AG04450 (cell line): ENCODE data around the gene RGS17. TPM values are rescaled to one million over a fixed set of nuclear protein-coding genes. Genes with fewer than 3 reads are reported as not detected.
"Not testable (repeated sequence)": the region's sequence is repeated elsewhere in the genome, so short reads cannot be mapped to it uniquely, and the experiment has no call there.

Experiments used
- CTCF ChIA-PET: fragments of 300-600, 350-600 bp; formaldehyde crosslinking; extraction: SDS; loops from one replicate; lab custom pipeline; 2022; ENCODE audit warnings: antibody characterized with exemption, inconsistent platforms; lab: Charles Lee
- POLR2A ChIA-PET: fragments of 350-600 bp; formaldehyde crosslinking; extraction: SDS; loops from one replicate; lab custom pipeline; 2021; ENCODE audit warnings: antibody characterized with exemption, inconsistent platforms; lab: Yijun Ruan, JAX
- DNase-seq: peaks from one replicate; pipeline ENCODE4 v3.0.0-alpha.2; 2011; ENCODE audit warnings: low read depth, low spot score
- H3K27ac ChIP-seq: one replicate; pipeline ENCODE4 v1.5.1; 2012; ENCODE audit warnings: low read depth, low read length, control low read depth
- H3K27me3 ChIP-seq: one replicate; pipeline ENCODE4 v1.6.0; 2012; ENCODE audit warnings: low read length; ENCODE audit not compliant: control insufficient read depth, insufficient read depth
- H3K4me3 ChIP-seq: 2 replicates; pipeline ENCODE4 v1.5.1; 2011; ENCODE audit warnings: mild to moderate bottlenecking, low read depth, low read length, control low read depth
- H3K9me3 ChIP-seq: 2 replicates; pipeline ENCODE4 v1.5.1; 2012; ENCODE audit warnings: low read length; ENCODE audit not compliant: control insufficient read depth, insufficient read depth
- polyA plus RNA-seq: library from polyadenylated mRNA; depleted of rRNA; stranded (reverse); fragments of >200 nt; gene quantifications from 2 replicates; pipeline ENCODE4 v1.2.3, GENCODE V29; 2011
- TF ChIP-seq, protein P1 (sequence below): IDR thresholded peaks from 2 replicates; pipeline ENCODE4 v1.5.1; 2011; ENCODE audit warnings: low read depth, low read length, control low read depth, inconsistent platforms

Gene RGS17
- polyA plus RNA-seq, 1 experiment, result 12.2 TPM

DNA sequence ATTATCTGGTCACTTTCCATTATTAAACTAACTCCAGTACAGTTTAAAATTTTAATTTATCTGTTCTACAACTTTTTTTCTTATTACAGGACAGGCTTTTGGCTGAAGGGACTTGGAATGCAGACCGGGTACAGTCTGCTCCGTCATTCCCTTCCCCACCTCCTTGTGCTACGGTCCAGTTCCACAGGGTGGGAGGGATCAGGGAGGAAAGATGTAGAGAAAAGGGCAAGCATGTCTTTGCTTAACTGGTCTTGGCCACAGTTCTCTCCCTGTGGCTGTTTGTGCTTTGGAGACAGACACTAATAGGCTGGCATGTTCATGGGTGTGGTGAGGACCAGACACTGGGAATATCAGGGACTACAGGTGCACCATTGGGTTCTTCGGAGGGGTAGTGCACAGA is 12.1 kb upstream of the RGS17 start:
- TF ChIP-seq, protein P1, sequence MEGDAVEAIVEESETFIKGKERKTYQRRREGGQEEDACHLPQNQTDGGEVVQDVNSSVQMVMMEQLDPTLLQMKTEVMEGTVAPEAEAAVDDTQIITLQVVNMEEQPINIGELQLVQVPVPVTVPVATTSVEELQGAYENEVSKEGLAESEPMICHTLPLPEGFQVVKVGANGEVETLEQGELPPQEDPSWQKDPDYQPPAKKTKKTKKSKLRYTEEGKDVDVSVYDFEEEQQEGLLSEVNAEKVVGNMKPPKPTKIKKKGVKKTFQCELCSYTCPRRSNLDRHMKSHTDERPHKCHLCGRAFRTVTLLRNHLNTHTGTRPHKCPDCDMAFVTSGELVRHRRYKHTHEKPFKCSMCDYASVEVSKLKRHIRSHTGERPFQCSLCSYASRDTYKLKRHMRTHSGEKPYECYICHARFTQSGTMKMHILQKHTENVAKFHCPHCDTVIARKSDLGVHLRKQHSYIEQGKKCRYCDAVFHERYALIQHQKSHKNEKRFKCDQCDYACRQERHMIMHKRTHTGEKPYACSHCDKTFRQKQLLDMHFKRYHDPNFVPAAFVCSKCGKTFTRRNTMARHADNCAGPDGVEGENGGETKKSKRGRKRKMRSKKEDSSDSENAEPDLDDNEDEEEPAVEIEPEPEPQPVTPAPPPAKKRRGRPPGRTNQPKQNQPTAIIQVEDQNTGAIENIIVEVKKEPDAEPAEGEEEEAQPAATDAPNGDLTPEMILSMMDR, result no peak
- ChIA-PET CTCF (no interaction called here), POLR2A (no interaction called here)
- Histone ChIP-seq H3K4me3 (no peak overlapping the region), H3K9me3 (no peaks in the 10 kb centered on the region), H3K27me3 (peaks cover 4% of the 10 kb centered on the region), H3K27ac (no peak overlapping the region)
- DNase-seq, result no peak

DNA sequence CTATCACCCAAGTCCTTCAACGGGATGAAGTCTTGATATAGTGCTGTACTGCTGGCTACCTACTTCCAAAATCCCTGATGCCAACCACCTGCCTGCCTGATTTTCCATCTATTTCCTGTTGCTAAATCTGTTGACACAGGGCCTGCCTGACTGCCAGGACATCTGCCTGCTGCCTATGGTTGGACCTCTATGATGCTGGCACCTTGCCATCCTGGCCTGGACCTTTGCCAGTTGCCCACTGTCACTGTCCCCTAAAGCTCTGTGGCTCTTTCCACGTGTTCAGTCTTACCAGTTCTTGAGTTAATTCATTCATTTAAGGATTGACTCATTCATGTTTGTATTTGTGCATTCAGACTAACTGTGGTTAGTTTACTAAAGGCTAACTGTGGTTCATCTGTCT is 9.2 kb upstream of the RGS17 start:
- ChIA-PET POLR2A (no interaction called here), CTCF (no interaction called here)
- DNase-seq, result no peak
- no peaks in the 10 kb centered on the region for H3K9me3 ChIP-seq
- TF ChIP-seq, protein P1, result no peak
- no peak overlapping the region for H3K27ac ChIP-seq
- H3K4me3 ChIP-seq, result no peak overlapping the region
- peaks cover 4% of the 10 kb centered on the region for H3K27me3 ChIP-seq

- Histone ChIP-seq H3K4me3 (no peak overlapping the region), H3K27ac (no peak overlapping the region), H3K27me3 (peaks cover 4% of the 10 kb centered on the region), H3K9me3 (no peaks in the 10 kb centered on the region)
- TF ChIP-seq, protein P1, result no peak
- ChIA-PET CTCF (no interaction called here), POLR2A (no interaction called here)
- DNase-seq, result no peak
Measured at GRCh38 chr6:153138930-153139329, 7.8 kb upstream of the RGS17 start.

GRCh38 chr6:153135681-153136080 is 4.6 kb upstream of the RGS17 start:
- Histone ChIP-seq H3K27ac (no peak overlapping the region), H3K9me3 (no peaks in the 10 kb centered on the region; the same call in 1 of the 2 replicates), H3K4me3 (no peak overlapping the region), H3K27me3 (peaks cover 4% of the 10 kb centered on the region)
- POLR2A ChIA-PET, result no interaction called here
- TF ChIP-seq, protein P1, result no peak
- CTCF ChIA-PET, result interaction anchor here (0.6 to 0.9 kb wide), 2 partner anchors 101 to 105 kb away, joined by 3 to 4 read pairs; no protein-coding TSS in a partner anchor
- no peak for DNase-seq

GRCh38 chr6:153133667-153134066 is 2.6 kb upstream of the RGS17 start:
- POLR2A ChIA-PET, H3K27me3 ChIP-seq, DNase-seq, H3K27ac ChIP-seq, H3K9me3 ChIP-seq, H3K4me3 ChIP-seq: not testable (repeated sequence)
- CTCF ChIA-PET, result interaction anchor here (1.3 kb wide), 1 partner anchor 109 kb away, joined by 7 read pairs; no protein-coding TSS in a partner anchor
